ENCODE results near the gene VPS37B.

Gene VPS37B

GRCh38 chr12:122870163-122870842, 25.6 kb downstream of the VPS37B start:
- no peak overlapping the region for H3K4me3 ChIP-seq (ENCODE audit: low read depth, low read length)
- DNase-seq (ENCODE audit: low read depth): no peak
- no peak for TF ChIP-seq CTCF (IDR thresholded peaks at IDR 0.05; ENCODE audit: low read depth, low read length, missing control alignments)
- in situ Hi-C loops (cut with HindIII; ENCODE audit: low sequenced_read_pairs): no loop called here

GRCh38 chr12:122869207-122869973, 26.5 kb downstream of the VPS37B start:
- TF ChIP-seq CTCF (IDR thresholded peaks at IDR 0.05; ENCODE audit: low read depth, low read length, missing control alignments): no peak
- no peak overlapping the region for H3K4me3 ChIP-seq (ENCODE audit: low read depth, low read length)
- in situ Hi-C loops (cut with HindIII; ENCODE audit: low sequenced_read_pairs): no loop called here
- no peak for DNase-seq (ENCODE audit: low read depth)

- DNase-seq (ENCODE audit: low read depth): no peak
- H3K4me3 ChIP-seq (ENCODE audit: low read depth, low read length): no peak overlapping the region
- TF ChIP-seq CTCF (IDR thresholded peaks at IDR 0.05; ENCODE audit: low read depth, low read length, missing control alignments): no peak
- in situ Hi-C loops (cut with HindIII; ENCODE audit: low sequenced_read_pairs): no loop called here
Observed at GRCh38 chr12:122868471-122869177, 27.3 kb downstream of the VPS37B start.

GRCh38 chr12:122867691-122868461, 28.0 kb downstream of the VPS37B start:
- in situ Hi-C loops (cut with HindIII; ENCODE audit: low sequenced_read_pairs): no loop called here
- H3K4me3 ChIP-seq (ENCODE audit: low read depth, low read length): no peak overlapping the region
- no peak for TF ChIP-seq CTCF (IDR thresholded peaks at IDR 0.05; ENCODE audit: low read depth, low read length, missing control alignments)
- no peak for DNase-seq (ENCODE audit: low read depth)

- no peak overlapping the region for H3K4me3 ChIP-seq (ENCODE audit: low read depth, low read length)
- no peak for TF ChIP-seq CTCF (IDR thresholded peaks at IDR 0.05; ENCODE audit: low read depth, low read length, missing control alignments)
- DNase-seq (ENCODE audit: low read depth): no peak
- in situ Hi-C loops (cut with HindIII; ENCODE audit: low sequenced_read_pairs): no loop called here
Observed at GRCh38 chr12:122866950-122867607, 28.8 kb downstream of the VPS37B start.

Measured in astrocyte of the cerebellum (primary cell).